Adrenal gland (tissue), 5 donors: ENCODE data around the gene BPIFB4.

ENCODE experiments used
- POLR2A ChIP-seq, 2 donors: fragments of 450-650 bp; IDR thresholded peaks; one replicate each; pipeline ENCODE4 v1.6.1; 2017; ENCODE audit warnings: antibody characterized with exemption in 2 of 2, mild to moderate bottlenecking in 2 of 2, moderate library complexity in 1 of 2
- TF ChIP-seq, protein P1 (sequence below), 6 experiments: fragments of 450-650 bp in 4 of 6; fragments of 200-600 bp in 2 of 6; sonication (generic) in 1 of 6; IDR thresholded peaks; 1 replicate in 5 of 6; 2 replicates in 1 of 6; pipeline versions ENCODE4 v1.5.1 to v1.8.0; 2016 to 2021; ENCODE audit warnings: antibody characterized with exemption in 6 of 6, mild to moderate bottlenecking in 2 of 6, moderate library complexity in 1 of 6
- donor health status: DM: no; HTN: no; CAD: no.

DNA sequence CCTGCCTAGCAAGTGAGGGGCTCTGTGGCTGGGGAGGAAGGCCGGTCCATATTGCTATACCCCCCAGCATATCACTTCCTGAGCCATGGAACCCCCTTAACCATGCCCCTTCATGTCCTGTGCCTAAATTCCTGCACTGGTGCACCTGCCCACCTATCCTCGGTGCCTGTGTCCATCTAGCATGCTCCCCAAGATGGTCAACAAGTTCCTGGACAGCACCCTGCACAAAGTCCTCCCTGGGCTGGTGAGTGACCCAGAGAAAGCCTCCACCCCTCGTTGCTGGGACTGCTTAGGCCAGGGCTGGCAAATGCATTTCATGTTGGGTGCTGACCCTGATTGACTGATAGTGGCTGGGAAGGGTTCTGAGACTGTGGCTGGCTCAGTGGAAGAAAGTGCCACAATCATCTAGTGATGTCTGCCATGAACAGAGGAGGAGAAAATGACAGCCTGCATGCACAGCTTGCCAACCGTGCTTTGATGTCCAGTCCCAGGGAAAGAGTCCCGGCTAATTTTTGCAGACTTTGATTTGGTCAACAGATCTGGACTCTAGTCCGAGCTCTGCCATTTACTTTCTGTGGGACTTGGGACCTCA is 44.4 kb upstream of the BPIFB4 start:
- TF ChIP-seq, protein P1, sequence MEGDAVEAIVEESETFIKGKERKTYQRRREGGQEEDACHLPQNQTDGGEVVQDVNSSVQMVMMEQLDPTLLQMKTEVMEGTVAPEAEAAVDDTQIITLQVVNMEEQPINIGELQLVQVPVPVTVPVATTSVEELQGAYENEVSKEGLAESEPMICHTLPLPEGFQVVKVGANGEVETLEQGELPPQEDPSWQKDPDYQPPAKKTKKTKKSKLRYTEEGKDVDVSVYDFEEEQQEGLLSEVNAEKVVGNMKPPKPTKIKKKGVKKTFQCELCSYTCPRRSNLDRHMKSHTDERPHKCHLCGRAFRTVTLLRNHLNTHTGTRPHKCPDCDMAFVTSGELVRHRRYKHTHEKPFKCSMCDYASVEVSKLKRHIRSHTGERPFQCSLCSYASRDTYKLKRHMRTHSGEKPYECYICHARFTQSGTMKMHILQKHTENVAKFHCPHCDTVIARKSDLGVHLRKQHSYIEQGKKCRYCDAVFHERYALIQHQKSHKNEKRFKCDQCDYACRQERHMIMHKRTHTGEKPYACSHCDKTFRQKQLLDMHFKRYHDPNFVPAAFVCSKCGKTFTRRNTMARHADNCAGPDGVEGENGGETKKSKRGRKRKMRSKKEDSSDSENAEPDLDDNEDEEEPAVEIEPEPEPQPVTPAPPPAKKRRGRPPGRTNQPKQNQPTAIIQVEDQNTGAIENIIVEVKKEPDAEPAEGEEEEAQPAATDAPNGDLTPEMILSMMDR (IDR thresholded peaks at IDR 0.05) = no peak
- no peak for TF ChIP-seq POLR2A (IDR thresholded peaks at IDR 0.05)
